ENCODE results near the gene ATRNL1.

Gene ATRNL1

GRCh38 chr10:115045499-115045898 is 47.7 kb upstream of the ATRNL1 start:
- H2AFZ ChIP-seq (ENCODE audit: low read depth, low read length) = no peak overlapping the region
- H3K27ac ChIP-seq (ENCODE audit: low read length) = no peak overlapping the region
- TF ChIP-seq, protein P1, sequence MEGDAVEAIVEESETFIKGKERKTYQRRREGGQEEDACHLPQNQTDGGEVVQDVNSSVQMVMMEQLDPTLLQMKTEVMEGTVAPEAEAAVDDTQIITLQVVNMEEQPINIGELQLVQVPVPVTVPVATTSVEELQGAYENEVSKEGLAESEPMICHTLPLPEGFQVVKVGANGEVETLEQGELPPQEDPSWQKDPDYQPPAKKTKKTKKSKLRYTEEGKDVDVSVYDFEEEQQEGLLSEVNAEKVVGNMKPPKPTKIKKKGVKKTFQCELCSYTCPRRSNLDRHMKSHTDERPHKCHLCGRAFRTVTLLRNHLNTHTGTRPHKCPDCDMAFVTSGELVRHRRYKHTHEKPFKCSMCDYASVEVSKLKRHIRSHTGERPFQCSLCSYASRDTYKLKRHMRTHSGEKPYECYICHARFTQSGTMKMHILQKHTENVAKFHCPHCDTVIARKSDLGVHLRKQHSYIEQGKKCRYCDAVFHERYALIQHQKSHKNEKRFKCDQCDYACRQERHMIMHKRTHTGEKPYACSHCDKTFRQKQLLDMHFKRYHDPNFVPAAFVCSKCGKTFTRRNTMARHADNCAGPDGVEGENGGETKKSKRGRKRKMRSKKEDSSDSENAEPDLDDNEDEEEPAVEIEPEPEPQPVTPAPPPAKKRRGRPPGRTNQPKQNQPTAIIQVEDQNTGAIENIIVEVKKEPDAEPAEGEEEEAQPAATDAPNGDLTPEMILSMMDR (IDR thresholded peaks at IDR 0.05; ENCODE audit: low read depth, low read length) = no peak
- TF ChIP-seq EZH2phosphoT487 (IDR thresholded peaks at IDR 0.05; ENCODE audit: low read depth) = no peak
- no peaks in the 10 kb centered on the region for H3K27me3 ChIP-seq (ENCODE audit: low read depth, low read length)
- H3K4me2 ChIP-seq (ENCODE audit: low read length) = no peak overlapping the region
- H3K9me3 ChIP-seq (ENCODE audit: insufficient read depth, low read length) = no peaks in the 10 kb centered on the region
- no peaks in the 10 kb centered on the region for H4K20me1 ChIP-seq (ENCODE audit: insufficient read depth, low read length)
- no peak overlapping the region for H3K4me3 ChIP-seq (ENCODE audit: low read length)
- no peak overlapping the region for H3K9ac ChIP-seq (ENCODE audit: low read length)
- H3K36me3 ChIP-seq (replicated peaks; ENCODE audit: low read depth, low read length) = no peaks in the 10 kb centered on the region
- H3K4me1 ChIP-seq (ENCODE audit: low read length) = no peaks in the 10 kb centered on the region
- H3K79me2 ChIP-seq (ENCODE audit: low read length) = no peaks in the 10 kb centered on the region

DNA sequence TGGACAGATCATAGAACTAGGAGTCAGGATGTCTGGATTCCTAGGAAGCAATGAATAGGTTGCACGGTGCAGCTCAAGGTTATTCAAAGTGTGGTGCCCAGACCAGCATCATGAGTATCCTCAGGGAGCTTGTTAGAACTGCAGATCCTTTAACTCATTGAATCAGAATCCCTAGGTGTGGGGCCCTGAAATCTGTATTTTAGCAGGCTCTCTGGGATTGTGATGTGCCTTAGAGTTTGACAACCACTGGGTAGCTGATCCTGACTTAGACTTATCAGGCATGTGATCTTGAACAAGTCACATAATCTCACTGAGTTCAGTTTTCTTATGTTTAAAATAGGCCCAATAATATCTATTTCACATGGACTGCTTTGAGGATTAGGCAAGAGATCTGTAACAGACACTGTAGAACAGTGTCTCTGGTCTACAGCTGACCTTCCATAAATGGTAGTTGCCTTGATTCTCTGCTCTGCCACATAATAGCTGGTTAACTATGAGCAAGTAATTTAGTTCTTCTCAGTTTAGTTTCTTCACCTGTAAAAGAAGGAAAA is 46.4 kb upstream of the ATRNL1 start:
- no peaks in the 10 kb centered on the region for H3K36me3 ChIP-seq (replicated peaks; ENCODE audit: low read depth, low read length)
- no peak for TF ChIP-seq EZH2phosphoT487 (IDR thresholded peaks at IDR 0.05; ENCODE audit: low read depth)
- TF ChIP-seq, protein P1 (IDR thresholded peaks at IDR 0.05; ENCODE audit: low read depth, low read length) = no peak
- no peaks in the 10 kb centered on the region for H3K79me2 ChIP-seq (ENCODE audit: low read length)
- no peak overlapping the region for H3K27ac ChIP-seq (ENCODE audit: low read length)
- H3K4me3 ChIP-seq (ENCODE audit: low read length) = no peak overlapping the region
- H4K20me1 ChIP-seq (ENCODE audit: insufficient read depth, low read length) = no peaks in the 10 kb centered on the region
- H3K9me3 ChIP-seq (ENCODE audit: insufficient read depth, low read length) = no peaks in the 10 kb centered on the region
- no peaks in the 10 kb centered on the region for H3K4me1 ChIP-seq (ENCODE audit: low read length)
- H3K9ac ChIP-seq (ENCODE audit: low read length) = no peak overlapping the region
- H3K4me2 ChIP-seq (ENCODE audit: low read length) = no peak overlapping the region
- no peak overlapping the region for H2AFZ ChIP-seq (ENCODE audit: low read depth, low read length)
- no peaks in the 10 kb centered on the region for H3K27me3 ChIP-seq (ENCODE audit: low read depth, low read length)

- Histone ChIP-seq H3K27ac (ENCODE audit: low read length) (no peak overlapping the region), H3K4me1 (ENCODE audit: low read length) (no peaks in the 10 kb centered on the region), H2AFZ (ENCODE audit: low read depth, low read length) (no peak overlapping the region), H3K4me2 (ENCODE audit: low read length) (no peak overlapping the region), H3K79me2 (ENCODE audit: low read length) (no peaks in the 10 kb centered on the region), H3K9ac (ENCODE audit: low read length) (no peak overlapping the region), H3K27me3 (ENCODE audit: low read depth, low read length) (no peaks in the 10 kb centered on the region), H4K20me1 (ENCODE audit: insufficient read depth, low read length) (no peaks in the 10 kb centered on the region), H3K9me3 (ENCODE audit: insufficient read depth, low read length) (no peaks in the 10 kb centered on the region), H3K4me3 (ENCODE audit: low read length) (no peak overlapping the region), H3K36me3 (replicated peaks; ENCODE audit: low read depth, low read length) (no peaks in the 10 kb centered on the region)
- TF ChIP-seq, protein P1 (IDR thresholded peaks at IDR 0.05; ENCODE audit: low read depth, low read length) = no peak
- no peak for TF ChIP-seq EZH2phosphoT487 (IDR thresholded peaks at IDR 0.05; ENCODE audit: low read depth)
Measured at GRCh38 chr10:115047705-115048104, 45.5 kb upstream of the ATRNL1 start.

DNA sequence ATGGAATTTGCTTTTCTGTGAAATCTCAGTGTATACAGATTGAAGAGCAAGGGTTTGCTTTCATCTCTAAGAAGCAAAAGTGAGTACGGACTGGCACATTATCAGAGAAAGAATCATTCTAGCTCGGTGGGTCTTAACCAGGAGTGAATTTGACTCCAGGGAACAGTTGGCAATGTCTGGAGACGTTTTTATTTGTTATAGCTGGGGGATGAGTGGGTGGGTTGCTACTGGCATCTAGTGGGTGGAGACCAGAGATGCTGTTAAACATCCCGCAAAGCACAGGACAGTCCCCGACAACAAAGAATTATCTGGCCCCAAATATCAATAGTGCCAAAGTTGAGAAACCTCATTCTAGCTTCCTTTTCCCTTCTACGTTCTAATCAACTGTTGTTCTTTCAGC is 43.8 kb upstream of the ATRNL1 start:
- no peaks in the 10 kb centered on the region for H3K36me3 ChIP-seq (replicated peaks; ENCODE audit: low read depth, low read length)
- no peak overlapping the region for H2AFZ ChIP-seq (ENCODE audit: low read depth, low read length)
- H3K79me2 ChIP-seq (ENCODE audit: low read length) = no peaks in the 10 kb centered on the region
- H3K4me2 ChIP-seq (ENCODE audit: low read length) = no peak overlapping the region
- no peak overlapping the region for H3K4me3 ChIP-seq (ENCODE audit: low read length)
- H3K4me1 ChIP-seq (ENCODE audit: low read length) = no peaks in the 10 kb centered on the region
- H4K20me1 ChIP-seq (ENCODE audit: insufficient read depth, low read length) = no peaks in the 10 kb centered on the region
- H3K27ac ChIP-seq (ENCODE audit: low read length) = no peak overlapping the region
- no peaks in the 10 kb centered on the region for H3K27me3 ChIP-seq (ENCODE audit: low read depth, low read length)
- H3K9me3 ChIP-seq (ENCODE audit: insufficient read depth, low read length) = no peaks in the 10 kb centered on the region
- H3K9ac ChIP-seq (ENCODE audit: low read length) = no peak overlapping the region
- no peak for TF ChIP-seq EZH2phosphoT487 (IDR thresholded peaks at IDR 0.05; ENCODE audit: low read depth)
- TF ChIP-seq, protein P1 (IDR thresholded peaks at IDR 0.05; ENCODE audit: low read depth, low read length) = no peak
